ENCODE results near the gene N4BP2L2.

The N4BP2L2 gene

DNA sequence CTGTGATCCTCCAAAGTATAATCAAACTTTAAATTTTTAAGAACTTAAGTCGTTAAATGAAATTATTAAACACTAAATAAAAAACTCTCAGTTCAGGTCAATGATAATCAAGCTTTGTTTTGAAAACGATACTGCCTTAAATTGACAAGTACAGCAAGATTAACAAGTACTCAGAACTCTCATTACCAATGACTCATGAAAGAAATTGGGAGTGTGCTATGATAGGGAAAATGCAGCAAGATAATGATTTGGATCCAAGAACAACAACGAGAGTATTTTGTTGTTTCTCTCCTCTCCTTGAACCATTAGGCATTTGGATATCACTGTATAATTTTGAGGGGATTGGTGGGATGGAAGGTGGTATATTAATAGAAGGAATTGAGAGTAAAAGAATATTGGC is 10.2 kb downstream of the N4BP2L2 start:
- no peak for DNase-seq

DNA sequence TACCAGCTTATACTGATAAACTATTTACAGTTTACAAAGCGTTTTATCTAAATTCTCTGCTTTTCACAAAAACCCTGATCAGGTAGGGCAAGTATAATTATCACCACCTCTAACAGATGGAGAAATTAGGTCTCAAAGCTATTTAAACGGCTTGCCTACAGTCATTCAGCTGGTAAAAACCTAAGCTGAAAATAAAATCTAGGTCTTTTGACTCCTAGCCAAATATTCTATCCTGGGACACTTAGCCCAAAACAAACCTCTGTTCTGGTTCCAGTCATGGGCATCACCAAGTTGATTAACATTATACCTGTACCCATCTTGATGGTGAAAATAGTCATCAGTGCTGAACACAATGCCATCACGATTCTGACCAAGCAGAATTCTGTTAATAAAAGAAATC is 11.4 kb downstream of the N4BP2L2 start:
- no peak for DNase-seq

DNA sequence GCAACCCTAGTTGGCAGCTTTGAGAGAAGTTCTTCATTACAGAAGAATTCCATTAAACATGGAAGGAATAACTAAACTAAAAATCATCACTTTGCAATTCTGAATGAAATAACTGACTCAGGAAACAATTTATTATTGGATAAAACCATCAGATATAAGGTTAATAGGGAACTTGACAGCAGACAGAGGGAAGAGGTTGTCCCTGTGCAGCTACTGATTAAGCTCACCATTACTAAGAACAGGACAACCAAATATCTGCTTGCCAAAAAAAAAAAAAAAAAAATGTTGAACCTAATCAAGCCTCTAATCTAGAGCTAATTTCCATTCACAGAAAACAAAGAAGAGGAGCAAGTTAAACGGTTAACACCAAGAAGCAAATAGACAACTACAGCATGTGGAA is 12.8 kb downstream of the N4BP2L2 start:
- DNase-seq, result no peak

DNA sequence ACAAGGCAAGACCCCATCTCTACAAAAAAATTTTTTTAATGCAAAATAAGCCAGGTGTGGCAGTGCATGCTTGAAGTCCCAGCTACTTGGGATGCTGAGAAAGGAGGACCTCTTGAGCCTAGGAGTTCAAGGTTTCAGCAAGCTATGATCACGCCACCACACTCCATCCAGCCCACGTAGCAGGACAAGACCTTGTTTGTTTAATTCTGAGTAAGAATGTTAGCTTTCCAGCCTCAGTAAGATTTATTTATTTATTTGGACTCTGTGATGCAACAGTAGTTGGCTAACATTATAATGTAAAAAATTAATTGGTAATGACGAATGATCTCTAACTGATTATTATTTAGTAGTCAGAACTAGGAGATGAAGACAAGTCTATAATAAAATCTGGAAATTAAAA is 23.3 kb downstream of the N4BP2L2 start:
- no peak for DNase-seq

DNA sequence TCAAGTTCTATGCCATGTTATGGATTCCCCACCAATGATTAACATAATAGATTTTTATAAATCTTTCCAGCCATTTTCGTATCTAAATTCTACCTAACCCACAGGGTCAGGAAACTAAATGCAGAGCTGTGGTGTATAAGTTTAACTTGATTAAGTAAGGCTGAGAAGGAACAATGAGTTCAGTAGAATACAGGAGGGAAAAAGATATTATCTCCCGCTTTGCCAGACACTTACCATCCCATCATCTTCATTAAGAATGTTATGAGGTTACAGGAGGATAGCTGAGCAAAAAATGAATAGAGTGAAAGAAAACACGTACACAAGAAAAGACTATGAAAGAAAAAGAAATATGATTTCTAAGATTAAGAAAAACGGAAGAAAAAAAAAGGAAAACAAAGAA is 27.1 kb downstream of the N4BP2L2 start:
- no peak for DNase-seq

DNA sequence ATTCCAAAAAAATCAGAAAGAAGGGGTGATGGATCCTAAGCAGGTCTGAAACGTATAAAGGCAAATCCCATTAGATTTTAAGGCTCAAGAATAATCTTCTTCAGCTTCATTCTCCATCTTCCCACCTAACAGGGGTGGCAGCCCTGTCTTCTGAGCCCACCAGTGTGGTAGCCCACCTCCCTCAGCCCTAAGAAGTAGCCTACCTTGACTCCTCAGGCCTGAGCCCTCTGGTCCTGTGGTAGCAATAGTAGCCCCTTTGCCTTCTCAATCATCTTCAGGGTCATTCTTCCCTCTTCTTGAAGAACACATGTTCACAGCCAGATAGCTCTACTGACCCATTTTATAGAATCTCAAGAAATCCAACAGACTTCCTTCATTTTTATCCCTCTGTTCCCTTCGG is 33.7 kb downstream of the N4BP2L2 start:
- DNase-seq, result no peak

DNA sequence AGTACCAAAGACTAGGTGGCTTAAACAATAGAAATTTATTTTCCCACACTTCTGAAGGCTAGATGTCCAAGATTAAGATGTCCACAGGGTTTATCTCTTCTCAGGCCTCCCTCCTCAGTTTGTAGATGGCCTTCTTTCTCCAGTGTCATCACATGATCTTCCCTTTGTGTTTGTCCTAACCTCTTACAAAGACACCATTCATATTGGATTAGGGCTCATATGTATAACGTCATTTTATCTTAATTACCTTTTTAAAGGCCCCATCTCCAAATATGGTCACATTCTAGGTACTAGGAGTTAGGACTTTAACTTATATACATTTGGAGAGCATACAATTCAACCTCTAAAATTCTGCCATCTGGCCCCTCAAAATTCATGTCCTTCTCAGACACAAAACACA is 34.3 kb downstream of the N4BP2L2 start:
- no peak for DNase-seq

DNA sequence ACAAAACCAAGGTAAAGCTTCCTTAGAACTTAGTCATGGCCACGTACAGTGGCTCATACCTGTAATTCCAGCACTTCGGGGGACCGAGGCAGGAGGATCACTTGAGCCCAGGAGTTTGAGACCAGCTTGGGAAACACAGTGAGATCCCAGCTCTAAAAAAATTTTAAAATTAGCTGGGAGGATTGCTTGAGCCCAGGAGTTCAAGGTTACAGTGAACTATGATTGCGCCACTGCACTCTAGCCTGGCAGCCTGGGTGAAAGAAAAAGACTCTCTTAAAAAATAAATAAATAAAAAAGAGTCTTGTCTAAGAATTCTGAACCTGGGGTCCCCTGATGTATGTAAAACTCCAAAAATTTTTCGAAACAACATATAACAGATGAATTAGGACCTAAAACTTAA is 34.9 kb downstream of the N4BP2L2 start:
- DNase-seq, result no peak

DNA sequence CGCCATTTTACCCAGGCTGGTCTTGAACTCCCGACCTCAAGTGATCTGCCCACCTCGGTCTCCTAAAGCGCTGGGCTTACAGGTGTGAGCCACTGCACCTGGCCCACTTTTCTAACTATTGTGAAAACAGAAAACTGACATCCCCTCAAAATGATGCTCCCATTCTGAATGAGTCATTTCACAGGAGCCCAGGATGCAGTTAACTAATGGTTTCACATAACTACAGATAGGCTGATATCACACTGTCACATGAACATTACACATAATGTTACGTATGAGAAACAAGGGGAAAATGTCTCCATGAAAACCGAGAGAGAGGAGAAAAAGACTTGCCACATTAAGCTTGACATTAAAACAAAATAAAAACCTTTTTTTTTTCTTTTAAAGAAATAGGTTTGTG is 37.5 kb downstream of the N4BP2L2 start:
- DNase-seq, result no peak

DNA sequence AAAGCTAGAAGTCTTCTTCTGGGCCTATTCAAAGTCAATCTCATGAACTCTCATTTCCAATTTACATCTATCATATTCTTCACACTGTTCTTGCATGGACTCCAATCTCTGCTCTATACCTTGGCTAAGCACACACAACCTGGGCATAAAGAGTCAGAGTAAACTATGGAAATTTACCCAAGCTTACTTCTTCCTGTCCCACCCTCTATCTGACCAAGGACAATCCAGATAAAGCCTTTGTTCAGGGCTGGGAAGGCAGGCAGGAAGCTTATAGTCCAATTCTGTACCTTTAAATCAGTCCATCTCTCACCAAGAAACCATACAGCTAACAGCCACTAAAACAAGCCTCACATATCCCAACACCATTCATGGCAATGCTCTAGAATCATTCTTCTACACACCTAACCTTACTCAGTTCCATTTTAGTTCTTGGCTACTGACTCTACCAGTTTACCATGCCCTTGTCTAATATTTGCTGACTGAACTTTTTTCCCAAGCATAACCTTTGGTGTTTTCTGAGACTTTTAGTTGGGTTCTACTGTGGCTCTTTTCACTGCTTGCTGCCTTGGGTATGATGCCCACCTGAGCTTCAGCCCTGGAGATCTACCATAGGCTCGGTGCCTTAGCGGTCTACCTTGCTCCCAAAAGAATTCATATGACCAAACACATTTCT is 38.9 kb downstream of the N4BP2L2 start:
- no peak for DNase-seq

DNA sequence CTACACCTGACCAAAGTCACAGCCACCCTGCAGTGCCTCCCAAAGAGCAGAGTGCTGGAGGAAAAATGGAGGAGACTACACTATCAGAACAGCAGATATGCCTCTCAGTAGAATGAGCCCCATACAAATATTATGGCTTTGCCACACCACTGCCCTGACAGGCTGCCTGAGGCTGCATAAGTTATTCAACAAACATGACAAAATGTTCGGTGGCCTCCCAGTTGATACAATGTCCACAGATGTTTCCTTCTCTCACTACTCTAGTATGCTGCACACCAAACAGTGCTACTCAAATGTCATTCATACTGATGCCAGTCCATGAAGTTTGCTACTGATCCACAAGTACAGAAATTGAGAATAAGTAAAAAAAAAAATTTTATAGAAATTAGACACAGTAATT is 41.0 kb downstream of the N4BP2L2 start:
- DNase-seq, result no peak

DNA sequence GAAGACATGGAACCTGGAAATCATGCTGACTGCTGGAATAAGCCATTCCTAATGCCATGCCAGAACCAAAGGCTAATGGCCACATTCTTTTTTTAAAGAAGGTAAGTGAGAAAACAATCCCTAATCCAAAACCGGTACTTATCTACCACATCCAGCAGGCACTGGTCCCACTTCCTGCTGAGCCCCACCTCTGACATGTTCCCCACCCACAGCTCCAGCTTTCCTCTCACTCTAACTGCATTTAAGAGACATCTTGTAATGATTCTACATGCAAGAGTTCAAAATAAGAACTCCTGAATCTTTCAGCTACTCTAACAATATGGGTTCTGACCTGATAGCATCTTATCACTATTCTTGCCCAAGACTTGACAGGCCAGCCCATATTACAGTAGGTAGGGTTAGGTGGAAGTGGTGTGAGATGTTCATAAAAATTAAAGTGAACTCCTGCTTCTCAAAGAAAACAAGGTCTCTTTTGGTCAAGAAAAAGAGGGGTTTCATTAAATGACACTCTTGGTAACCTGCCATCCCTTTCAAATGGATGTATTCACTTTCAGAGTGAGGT is 41.9 kb downstream of the N4BP2L2 start:
- no peak for DNase-seq

DNA sequence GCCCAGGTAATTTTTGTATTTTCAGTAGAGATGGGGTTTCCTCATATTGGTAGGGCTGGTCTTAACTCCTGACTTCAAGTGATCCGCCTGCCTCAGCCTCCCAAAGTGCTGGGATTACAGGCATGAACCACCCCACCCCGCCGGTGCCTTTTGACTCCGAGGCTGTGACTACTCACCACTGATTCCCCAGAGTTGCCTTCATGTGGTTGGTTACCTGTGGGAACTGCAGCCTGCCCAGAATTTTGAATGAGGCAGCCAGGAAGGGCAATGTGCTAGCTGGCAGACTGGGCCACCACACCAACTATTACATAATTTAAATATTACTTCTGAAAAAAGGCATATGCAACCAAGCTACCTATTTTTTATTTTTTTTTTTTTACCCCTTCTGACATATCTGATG is 42.8 kb downstream of the N4BP2L2 start:
- no peak for DNase-seq

DNA sequence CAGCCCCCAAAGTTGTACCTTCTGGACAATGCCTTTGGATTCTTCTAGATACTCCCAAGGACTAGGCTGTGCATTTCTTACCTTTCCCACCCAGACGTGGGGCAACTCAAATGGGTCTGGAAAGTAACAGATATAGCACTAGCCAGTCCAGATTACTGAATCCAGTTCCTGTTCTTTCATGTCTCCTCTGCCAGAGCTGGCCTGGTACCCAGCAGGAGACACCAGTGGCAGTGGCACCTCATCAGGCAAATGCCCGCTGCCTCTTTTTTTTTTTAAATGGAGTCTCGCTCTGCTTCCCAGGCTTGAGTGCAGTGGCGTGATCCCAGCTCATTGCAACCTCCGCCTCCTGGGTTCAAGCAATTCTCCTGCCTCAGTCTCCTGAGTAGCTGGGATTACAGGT is 43.2 kb downstream of the N4BP2L2 start:
- no peak for DNase-seq

DNA sequence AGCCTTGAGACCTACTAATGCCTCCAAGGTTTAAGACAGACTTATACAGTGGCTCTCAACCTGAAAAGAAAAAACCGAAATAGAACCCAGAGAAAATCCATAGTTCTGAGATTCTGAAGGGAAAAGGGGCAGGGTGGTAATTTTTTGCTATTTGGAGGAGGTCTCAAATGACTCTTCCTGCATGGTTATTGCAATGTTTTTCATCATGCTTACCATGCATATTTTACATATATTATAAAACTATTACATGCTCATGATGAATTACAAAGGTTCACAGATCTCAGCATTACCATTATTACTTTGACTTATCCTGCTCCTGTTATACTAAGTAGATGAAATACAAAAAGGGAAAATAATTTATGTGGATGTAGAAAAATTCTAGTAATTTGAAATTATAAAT is 47.6 kb downstream of the N4BP2L2 start:
- no peak for DNase-seq

DNA sequence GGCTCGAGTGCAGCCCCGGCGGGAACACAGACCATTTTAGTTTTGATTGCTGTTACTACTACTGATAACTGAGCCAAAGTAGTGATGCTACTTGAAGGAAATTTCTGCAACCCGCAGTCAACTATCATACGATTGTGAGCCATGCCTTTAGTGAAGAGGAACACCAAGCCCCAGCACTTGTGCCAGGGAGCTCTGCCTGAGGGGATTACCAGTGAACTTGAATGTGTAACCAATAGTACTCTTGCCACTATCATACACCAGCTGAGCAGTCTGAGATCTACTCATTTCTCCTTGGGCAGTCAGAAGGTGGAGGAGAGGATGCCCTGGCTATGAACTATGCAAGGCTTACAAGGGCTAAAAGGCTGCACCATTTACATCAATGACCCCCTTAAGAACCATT is 61.7 kb downstream of the N4BP2L2 start:
- DNase-seq, result no peak

DNA sequence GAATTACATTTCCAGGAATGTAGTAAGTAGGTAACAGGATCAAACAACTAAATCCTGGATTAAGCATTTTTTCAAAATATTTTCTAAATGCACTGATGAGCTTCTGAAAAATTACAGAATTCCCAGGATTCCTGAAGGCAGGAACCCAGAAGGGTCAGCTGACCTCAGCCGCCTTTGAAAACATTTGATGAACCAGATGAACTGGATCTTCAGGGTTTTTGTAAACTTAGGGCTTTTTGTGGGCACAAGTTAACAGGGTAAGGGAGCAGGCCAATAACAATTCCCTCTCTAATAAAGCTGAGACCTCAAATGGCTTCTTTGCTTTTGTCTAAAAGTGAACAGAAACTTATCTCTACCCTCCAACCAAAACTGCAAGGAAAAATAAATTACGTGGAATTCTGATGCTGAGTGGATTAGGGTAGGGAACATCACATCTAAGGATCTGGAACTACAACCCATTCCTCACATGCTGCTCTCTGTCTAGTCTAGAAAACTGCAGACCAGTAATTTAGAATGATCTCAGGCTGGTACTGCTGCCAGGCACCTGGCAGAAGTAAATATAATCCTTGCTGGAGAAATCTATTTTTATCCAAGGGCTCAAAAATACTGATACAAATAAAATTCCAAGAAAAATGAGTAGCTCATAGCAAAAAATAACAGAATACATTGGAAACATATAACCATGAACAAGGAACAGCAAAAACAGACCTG is 62.4 kb downstream of the N4BP2L2 start:
- no peak for DNase-seq

DNA sequence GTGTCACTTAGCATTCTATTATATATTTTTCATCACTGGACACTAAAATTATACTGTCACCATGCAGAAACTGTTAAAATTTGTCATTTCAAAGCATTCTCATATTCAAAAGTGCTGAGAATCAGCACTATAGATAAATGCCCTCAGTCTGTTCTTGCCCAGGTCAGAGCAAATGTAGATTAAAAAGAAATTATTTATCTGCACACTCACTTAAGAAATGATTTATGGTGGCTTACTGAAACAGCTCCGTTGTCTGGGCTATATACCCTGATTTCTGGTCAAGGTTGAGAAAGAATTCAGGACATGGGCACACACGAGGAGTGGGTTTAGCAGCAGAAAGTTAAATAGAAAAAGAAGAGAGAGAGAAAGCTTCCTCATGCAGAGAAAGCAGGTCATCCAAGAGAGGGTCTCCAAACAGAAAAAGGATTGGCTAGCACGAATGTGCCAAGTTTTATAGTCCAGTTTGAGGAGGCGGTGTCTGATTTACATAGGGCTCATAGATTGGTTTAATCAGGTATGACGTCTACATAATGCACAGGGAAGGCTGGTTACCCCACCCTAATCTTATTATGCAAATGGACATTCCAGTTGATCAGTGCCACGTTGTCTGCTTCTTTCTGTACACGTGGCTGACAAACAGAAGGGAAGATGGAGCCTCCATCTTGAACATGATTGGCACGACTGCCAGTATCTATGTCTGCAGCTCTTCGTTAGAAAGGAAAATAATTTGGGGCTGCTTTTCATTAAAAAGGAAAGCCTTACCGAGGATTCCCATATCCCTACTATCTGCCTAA is 63.4 kb downstream of the N4BP2L2 start:
- DNase-seq, result no peak

DNA sequence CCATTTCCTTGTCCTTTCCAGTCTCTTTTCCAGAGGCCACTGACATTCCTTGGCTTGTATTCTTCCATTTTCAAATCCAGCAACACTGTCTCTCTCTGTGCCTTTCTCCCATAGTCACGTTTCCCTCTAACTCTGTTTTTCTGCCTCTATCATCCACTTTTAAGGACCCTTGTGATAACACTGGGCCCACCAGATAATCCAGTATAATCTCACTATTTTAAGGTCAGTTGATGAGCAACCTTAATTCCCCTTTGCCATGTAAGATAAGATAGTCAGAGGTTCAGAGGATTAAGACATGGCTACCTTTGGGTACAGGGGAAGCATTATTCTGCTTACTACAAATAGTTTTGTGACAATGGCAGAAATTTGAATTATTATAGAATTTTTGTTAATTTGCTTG is 64.9 kb downstream of the N4BP2L2 start:
- no peak for DNase-seq

DNA sequence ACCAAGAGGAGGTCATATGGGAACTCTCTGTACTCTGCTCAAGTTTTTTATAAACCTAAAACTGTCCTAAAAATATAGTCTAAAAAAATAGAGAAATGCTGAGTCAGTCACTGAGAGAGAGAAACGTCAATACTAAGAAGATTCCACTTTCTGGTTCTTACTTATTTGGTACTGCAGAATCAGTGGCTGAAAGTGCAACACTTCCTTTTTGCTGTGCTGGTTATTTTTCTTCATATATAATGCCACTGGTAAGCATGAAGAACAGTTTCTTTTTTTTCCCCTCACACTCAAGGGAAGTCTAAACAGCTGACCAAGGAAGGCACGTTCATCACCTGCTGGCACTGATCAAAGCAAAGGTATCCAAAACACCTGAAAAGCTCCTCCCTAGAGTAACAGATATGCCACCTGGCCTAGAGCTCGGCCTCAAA is 66.4 kb downstream of the N4BP2L2 start:
- no peak for DNase-seq

DNA sequence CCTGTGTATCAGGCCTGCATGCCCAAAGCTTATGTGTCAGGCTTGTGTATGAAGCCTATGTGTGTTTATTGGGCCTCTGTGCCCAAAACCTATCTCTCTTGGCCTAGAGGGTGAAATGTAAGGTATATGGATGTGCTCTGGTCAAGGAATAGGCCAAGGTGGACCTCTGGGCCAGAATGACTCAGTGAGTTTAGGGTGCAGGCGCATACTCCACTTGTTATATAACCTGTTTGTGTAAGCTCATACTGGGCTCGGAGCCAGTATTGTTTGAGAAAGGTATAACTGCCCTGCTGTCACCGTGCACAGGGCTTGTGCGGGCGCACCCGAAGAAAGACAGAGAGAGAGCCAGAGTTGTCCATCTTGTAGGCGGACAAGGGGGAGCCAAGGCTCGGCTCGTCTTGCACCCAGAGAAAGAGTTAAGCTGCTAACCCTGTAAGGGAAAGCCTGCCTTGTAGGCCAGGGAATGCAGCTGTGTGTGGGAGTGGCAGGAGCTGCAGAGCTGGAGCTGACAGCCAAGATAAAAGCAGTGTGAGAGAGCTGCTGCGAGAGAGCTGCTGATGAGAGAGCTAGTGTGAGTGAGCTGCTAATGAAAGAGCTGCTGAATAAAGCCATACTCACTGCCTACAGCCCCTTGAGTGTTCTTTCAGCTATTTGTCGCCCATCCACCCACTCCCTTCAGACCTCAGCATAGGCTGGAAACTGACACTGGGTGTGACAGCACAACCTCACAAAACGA is 67.2 kb downstream of the N4BP2L2 start:
- no peak for DNase-seq

DNA sequence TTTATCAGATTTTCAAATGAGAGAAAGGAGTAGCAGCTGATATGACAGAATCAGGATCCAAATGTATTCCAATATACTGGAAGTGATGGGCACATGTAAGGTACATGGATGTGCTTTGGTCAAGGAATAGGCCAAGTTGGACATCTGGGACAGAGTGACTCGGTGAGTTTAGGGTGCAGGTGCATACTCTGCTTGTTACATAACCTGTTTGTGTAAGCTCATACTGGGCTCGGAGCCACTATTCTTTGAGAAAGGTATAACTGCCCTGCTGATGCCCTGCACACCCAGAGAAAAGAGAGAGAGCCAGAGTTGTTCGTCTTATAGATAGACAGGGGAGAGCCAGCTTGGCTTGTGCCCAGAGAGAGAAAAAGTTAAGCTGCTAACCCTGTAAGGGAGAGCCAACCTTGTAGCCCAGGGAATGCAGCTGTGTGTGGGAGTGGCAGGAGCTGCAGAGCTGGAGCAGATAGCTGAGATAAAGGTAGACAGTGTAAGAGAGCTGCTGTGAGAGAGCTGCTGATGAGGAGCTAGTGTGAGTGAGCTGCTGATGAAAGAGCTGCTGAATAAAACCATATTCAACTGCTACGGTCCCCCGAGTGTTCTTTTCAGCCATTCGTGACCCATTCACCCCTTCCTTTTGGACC is 70.0 kb downstream of the N4BP2L2 start:
- DNase-seq, result no peak

Data from activated gamma-delta T cell (primary cell).